ENCODE measurements around the gene MEI1.

MEI1 gene

DNA sequence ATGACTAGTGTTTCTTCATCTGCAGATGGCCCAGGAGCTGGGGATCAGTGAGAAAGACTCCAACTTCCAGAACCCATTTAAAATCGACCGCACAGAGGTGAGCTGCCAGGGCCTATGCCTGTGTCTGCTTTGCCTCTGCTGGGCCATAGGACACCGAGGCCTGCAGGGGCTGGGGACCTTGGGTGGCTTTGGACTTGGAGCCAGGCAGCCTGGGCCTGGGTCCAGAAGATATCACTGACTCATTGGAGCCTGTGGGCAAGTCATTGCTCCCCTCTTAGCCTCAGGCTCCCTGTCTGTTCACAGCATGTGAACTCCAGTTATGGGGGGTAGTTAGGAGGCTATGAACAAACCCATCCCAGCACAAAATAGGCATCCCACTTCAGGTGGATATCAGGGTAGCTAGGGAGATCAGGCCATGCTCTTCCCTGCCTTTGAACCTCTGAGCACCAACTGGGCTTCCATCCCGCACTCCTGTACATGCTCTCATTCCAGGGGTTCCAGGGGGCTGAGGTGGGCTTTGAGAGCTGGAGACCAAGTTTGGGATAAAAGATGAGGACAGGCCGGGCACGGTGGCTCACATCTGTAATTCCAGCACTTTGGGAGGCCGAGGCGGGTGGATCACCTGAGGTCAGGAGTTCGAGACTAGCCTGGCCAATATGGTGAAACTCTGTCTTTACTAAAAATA is 114.6 kb downstream of the MEI1 start:
- TF ChIP-seq, protein P1, sequence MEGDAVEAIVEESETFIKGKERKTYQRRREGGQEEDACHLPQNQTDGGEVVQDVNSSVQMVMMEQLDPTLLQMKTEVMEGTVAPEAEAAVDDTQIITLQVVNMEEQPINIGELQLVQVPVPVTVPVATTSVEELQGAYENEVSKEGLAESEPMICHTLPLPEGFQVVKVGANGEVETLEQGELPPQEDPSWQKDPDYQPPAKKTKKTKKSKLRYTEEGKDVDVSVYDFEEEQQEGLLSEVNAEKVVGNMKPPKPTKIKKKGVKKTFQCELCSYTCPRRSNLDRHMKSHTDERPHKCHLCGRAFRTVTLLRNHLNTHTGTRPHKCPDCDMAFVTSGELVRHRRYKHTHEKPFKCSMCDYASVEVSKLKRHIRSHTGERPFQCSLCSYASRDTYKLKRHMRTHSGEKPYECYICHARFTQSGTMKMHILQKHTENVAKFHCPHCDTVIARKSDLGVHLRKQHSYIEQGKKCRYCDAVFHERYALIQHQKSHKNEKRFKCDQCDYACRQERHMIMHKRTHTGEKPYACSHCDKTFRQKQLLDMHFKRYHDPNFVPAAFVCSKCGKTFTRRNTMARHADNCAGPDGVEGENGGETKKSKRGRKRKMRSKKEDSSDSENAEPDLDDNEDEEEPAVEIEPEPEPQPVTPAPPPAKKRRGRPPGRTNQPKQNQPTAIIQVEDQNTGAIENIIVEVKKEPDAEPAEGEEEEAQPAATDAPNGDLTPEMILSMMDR (conservative IDR thresholded peaks at IDR 0.05; ENCODE audit: control insufficient read depth, insufficient read depth, low read depth, low read length) = no peak
- H3K4me3 ChIP-seq (ENCODE audit: control insufficient read depth, low read depth, low read length) = no peak overlapping the region
- no peak for DNase-seq (ENCODE audit: low read depth)

DNA sequence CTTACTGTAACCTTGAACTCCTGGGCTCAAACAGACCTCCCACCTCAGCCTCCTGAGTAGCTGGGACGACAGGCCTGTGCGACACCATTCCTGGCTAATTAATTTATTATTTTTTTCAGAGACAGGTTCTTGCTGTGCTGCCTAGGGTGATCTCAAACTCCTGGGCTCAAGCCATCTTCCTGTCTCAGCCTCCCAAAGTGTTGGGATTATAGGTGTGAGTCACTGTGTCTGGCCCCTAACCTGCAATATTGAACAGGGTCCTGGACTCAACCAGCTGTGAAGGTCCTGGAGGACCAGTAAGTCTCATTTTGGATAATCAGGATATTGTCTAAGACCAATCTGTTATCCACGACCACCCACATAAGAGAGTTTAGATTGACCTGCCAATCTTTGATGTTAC is 116.4 kb downstream of the MEI1 start:
- TF ChIP-seq, protein P1 (conservative IDR thresholded peaks at IDR 0.05; ENCODE audit: control insufficient read depth, insufficient read depth, low read depth, low read length) = no peak
- no peak for DNase-seq (ENCODE audit: low read depth)
- H3K4me3 ChIP-seq (ENCODE audit: control insufficient read depth, low read depth, low read length) = no peak overlapping the region

DNA sequence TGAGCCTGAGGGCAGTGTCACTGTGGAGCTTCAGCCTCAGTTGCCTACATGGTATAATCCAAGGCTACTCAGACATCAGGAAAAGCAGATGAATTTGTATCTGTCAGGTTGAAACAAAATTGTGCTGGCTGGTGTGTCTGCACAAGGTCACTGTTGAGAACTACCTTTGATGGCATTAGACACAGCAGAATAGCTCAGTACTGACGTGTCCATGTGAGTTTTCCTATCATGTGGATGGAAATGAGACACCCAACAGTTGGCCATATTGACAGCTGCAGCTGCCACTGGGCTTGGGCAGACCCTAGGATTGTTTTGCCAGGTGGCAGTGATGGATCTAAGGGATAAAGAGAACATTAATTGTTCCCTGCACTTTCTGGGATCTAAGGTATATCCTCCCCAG is 116.9 kb downstream of the MEI1 start:
- no peak for DNase-seq (ENCODE audit: low read depth)
- H3K4me3 ChIP-seq (ENCODE audit: control insufficient read depth, low read depth, low read length) = no peak overlapping the region
- TF ChIP-seq, protein P1 (conservative IDR thresholded peaks at IDR 0.05; ENCODE audit: control insufficient read depth, insufficient read depth, low read depth, low read length) = no peak

DNA sequence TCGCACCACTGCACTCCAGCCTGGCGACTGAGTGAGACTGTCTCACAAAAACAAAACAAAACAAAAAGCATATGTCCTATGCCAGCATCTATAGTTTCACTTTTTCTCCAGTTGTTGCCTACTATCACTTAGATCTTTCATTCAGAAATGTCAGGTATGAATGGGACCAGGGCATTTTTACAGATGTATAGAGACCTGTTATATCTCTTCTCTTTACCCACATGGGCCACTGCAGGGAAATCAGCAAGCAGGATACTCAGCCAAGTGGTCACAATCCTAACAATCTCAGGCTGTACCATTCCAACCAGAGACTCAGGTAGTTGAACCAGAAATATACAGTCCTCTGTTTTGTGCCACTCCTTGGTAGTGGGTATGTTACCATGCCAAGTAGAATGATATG is 117.6 kb downstream of the MEI1 start:
- TF ChIP-seq, protein P1 (conservative IDR thresholded peaks at IDR 0.05; ENCODE audit: control insufficient read depth, insufficient read depth, low read depth, low read length) = no peak
- no peak overlapping the region for H3K4me3 ChIP-seq (ENCODE audit: control insufficient read depth, low read depth, low read length)
- DNase-seq (ENCODE audit: low read depth) = no peak

DNA sequence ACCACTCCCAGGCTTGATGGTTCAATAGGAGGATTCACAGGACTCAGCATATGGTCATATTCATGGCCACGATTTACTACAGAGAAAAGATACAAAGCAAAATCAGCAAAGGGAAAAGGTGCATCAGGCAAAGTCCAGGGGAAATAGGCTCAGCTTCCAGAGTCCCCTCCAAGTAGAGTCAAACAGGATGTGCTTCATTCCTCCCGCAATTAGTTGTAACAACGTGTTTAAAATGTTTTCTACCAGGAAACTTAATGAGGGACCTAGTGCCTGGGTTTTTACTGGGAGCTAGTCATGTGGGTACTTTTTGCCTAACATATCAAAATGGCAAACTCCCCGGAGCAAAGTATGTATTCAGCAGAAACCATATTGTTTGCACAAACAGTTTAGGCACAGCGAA is 118.7 kb downstream of the MEI1 start:
- no peak for DNase-seq (ENCODE audit: low read depth)
- TF ChIP-seq, protein P1 (conservative IDR thresholded peaks at IDR 0.05; ENCODE audit: control insufficient read depth, insufficient read depth, low read depth, low read length) = no peak
- H3K4me3 ChIP-seq (ENCODE audit: control insufficient read depth, low read depth, low read length) = no peak overlapping the region

DNA sequence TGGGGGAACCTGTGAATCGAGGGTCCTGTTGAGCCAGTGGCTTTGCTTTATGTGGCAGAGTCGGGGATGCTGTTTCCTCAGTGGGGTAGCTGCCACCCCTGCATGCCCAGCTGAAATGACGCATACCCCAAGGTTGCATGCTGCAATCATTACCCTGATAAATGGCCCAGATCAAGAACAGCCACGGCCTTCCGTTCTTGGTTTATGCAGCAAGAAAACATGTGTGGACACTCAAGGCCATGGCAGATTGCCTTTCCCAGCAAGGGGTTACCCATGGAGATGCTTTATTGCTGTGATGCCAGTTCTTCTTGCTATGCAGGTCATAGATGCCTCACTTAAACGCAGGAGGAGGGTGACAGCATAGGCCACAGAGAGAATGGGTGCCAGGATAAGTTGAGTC is 119.3 kb downstream of the MEI1 start:
- TF ChIP-seq, protein P1 (conservative IDR thresholded peaks at IDR 0.05; ENCODE audit: control insufficient read depth, insufficient read depth, low read depth, low read length) = no peak
- H3K4me3 ChIP-seq (ENCODE audit: control insufficient read depth, low read depth, low read length) = no peak overlapping the region
- no peak for DNase-seq (ENCODE audit: low read depth)

DNA sequence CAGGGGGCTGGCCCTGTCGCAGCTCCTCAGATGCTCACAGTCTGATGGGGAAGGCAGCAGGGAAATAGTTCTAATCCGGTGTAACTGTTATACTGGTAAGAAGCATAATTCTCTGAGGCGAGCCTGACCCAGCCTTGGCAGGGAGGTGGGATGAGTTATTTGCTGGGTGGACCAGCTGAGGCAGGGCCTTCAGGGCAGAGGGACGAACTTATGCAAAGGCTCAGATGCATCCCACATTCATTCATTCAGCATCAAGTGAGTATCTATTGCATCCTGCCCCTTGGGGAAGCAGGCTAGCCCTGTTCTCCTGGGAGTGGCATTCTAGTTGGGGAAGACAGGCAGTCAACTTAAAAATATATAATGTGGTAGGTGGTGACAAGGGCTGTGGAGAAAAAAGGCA is 120.0 kb downstream of the MEI1 start:
- TF ChIP-seq, protein P1 (conservative IDR thresholded peaks at IDR 0.05; ENCODE audit: control insufficient read depth, insufficient read depth, low read depth, low read length) = no peak

More for the DNA sequence above, 120.0 kb downstream of the MEI1 start:
- no peak for DNase-seq (ENCODE audit: low read depth)
- no peak overlapping the region for H3K4me3 ChIP-seq (ENCODE audit: control insufficient read depth, low read depth, low read length)
